Spleen (tissue), 11 donors: ENCODE measurements around the gene RBMS3. TPM values are rescaled to one million over a fixed set of nuclear protein-coding genes. Genes with fewer than 3 reads are reported as not detected.

Experiments
- DNase-seq: peaks from one replicate; pipeline ENCODE4 v3.0.0-alpha.2; 2020
- H3K27ac ChIP-seq, 8 donors: fragments of 200-600 bp; sonication (generic) in 7 of 8; 1 replicate in 4 of 8; 2 replicates in 4 of 8; pipeline versions ENCODE4 v1.5.0 to v1.8.0; 2016 to 2021; ENCODE audit warnings: inconsistent platforms in 4 of 8, mild to moderate bottlenecking in 4 of 8, moderate library complexity in 1 of 8
- H3K27me3 ChIP-seq, 7 donors: fragments of 200-600 bp; sonication (generic) in 6 of 7; replicated peaks in 1 of 7; 1 replicate in 4 of 7; 2 replicates in 3 of 7; pipeline versions ENCODE4 v1.5.0 to v1.8.0; 2016 to 2021; ENCODE audit warnings: inconsistent platforms in 3 of 7, mild to moderate bottlenecking in 1 of 7
- H3K36me3 ChIP-seq, 6 donors: fragments of 200-600 bp; sonication (generic) in 5 of 6; 1 replicate in 4 of 6; 2 replicates in 2 of 6; pipeline versions ENCODE4 v1.5.0 to v1.8.0; 2016 to 2021; ENCODE audit warnings: inconsistent platforms in 2 of 6
- H3K4me1 ChIP-seq, 6 donors: fragments of 200-600 bp; sonication (generic) in 5 of 6; 1 replicate in 3 of 6; 2 replicates in 3 of 6; pipeline versions ENCODE4 v1.5.0 to v1.8.0; 2016 to 2021; ENCODE audit warnings: inconsistent platforms in 3 of 6
- H3K4me3 ChIP-seq, 8 donors: fragments of 200-600 bp; sonication (generic) in 7 of 8; 1 replicate in 4 of 8; 2 replicates in 4 of 8; pipeline versions ENCODE4 v1.5.0 to v1.8.0; 2016 to 2021; ENCODE audit warnings: inconsistent platforms in 4 of 8, mild to moderate bottlenecking in 4 of 8, moderate library complexity in 2 of 8
- H3K9me3 ChIP-seq, 8 donors: fragments of 200-600 bp; sonication (generic) in 7 of 8; 1 replicate in 4 of 8; 2 replicates in 4 of 8; pipeline versions ENCODE4 v1.5.0 to v1.8.0; 2016 to 2021; ENCODE audit warnings: inconsistent platforms in 4 of 8
- POLR2A ChIP-seq, 3 donors: fragments of 450-650 bp; IDR thresholded peaks; one replicate each; pipeline ENCODE4 v1.5.1; 2017; ENCODE audit warnings: antibody characterized with exemption in 3 of 3, mild to moderate bottlenecking in 1 of 3
- POLR2AphosphoS5 ChIP-seq, 3 donors: sonication (generic); formaldehyde crosslinking; IDR thresholded peaks; one replicate each; pipeline ENCODE4 v1.5.1; 2017; ENCODE audit warnings: antibody characterized with exemption in 3 of 3
- WGBS, 5 donors: extraction: QIAGEN DNeasy Blood & Tissue Kit in 3 of 5; methylation state at CpG; one replicate each; pipeline versions ENCODE4 v1.1.5 to v1.1.7; 2013 to 2018; 5-methylcytosine and 5-hydroxymethylcytosine counted together
- intact Hi-C: fragments of 100-400 bp; cut with DNase I; formaldehyde crosslinking; loops from one replicate; pipeline ENCODE4 v1.15.0; 2023; ENCODE audit warnings: low total_unique reads
- polyA plus RNA-seq, 3 donors: library from polyadenylated mRNA; stranded (reverse); fragments of 200-250 nt; gene quantifications; one replicate each; pipeline ENCODE4 v1.2.1, GENCODE V29; 2013
- total RNA-seq, 7 donors: library from RNA; depleted of rRNA in 3 of 7; stranded (reverse); fragments of >200 nt in 3 of 7; fragmentation: NEBNext Ultra II Directional in 4 of 7; extraction: Animal tissue kit (Norgen Biotek cat#: 25700) in 4 of 7; gene quantifications; one replicate each; pipeline versions ENCODE4 v1.1.0 to v1.2.1, GENCODE V29; 2016 to 2021
- TF ChIP-seq, protein P1 (sequence below), 11 experiments: fragments of 200-600 bp in 7 of 11; fragments of 450-650 bp in 4 of 11; sonication (generic) in 4 of 11; IDR thresholded peaks in 8 of 11; conservative IDR thresholded peaks in 3 of 11; 1 replicate in 7 of 11; 2 replicates in 4 of 11; pipeline versions ENCODE4 v1.4.0 to v1.8.0; 2016 to 2021; ENCODE audit warnings: antibody characterized with exemption in 11 of 11, inconsistent platforms in 4 of 11, mild to moderate bottlenecking in 1 of 11
- donor health status: healthy with polysubstance abuse.
- donor health status: DM: no; HTN: no; CAD: no; lungs with moderate emphysema.
- donor health status: DM: no; HTN: no; CAD: no.
- donor health status: Bipolar disorder and iron deficiency.
- donor health status: healthy.
- donor health status: DM: no; HTN: no; CAD: no.
- donor health status: DM: yes; HTN: yes; CAD: no.

RBMS3 gene
- total and polyA plus RNA-seq, 10 donors, result 2.6 to 81.9 (median 52.5) TPM

- Histone ChIP-seq H3K4me3 (no peak overlapping the region), H3K36me3 (no peaks in the 10 kb centered on the region)
- intact Hi-C loops, result no loop called here
These were observed 127.8 kb downstream of the RBMS3 start for GRCh38 chr3:29408676-29409075.

DNA sequence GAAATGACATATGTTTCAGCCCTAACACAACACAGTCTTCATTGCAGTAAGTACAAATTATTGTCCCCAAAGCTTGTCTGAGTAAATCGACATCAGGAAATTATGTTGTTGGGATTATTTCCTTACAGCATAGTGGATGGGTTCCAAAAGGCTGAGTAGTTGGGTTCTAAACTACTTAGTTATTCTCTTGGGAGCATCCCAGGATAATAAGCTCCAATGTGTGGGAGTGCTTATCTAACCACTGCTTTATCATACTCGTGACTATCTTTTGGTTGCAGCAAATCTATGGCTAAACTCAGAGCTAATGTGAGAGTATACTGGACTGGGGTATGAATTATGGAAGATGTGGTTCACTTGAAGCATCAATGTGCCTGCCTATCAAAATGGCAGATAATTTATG, 128.5 kb downstream of the RBMS3 start:
- no peak for TF ChIP-seq POLR2AphosphoS5 (IDR thresholded peaks at IDR 0.05)
- TF ChIP-seq, protein P1, sequence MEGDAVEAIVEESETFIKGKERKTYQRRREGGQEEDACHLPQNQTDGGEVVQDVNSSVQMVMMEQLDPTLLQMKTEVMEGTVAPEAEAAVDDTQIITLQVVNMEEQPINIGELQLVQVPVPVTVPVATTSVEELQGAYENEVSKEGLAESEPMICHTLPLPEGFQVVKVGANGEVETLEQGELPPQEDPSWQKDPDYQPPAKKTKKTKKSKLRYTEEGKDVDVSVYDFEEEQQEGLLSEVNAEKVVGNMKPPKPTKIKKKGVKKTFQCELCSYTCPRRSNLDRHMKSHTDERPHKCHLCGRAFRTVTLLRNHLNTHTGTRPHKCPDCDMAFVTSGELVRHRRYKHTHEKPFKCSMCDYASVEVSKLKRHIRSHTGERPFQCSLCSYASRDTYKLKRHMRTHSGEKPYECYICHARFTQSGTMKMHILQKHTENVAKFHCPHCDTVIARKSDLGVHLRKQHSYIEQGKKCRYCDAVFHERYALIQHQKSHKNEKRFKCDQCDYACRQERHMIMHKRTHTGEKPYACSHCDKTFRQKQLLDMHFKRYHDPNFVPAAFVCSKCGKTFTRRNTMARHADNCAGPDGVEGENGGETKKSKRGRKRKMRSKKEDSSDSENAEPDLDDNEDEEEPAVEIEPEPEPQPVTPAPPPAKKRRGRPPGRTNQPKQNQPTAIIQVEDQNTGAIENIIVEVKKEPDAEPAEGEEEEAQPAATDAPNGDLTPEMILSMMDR (IDR thresholded peaks at IDR 0.05 in 8 of 11, conservative IDR thresholded peaks at IDR 0.05 in 3 of 11), result no peak
- no peak for TF ChIP-seq POLR2A (IDR thresholded peaks at IDR 0.05)
- Histone ChIP-seq H3K27ac (no peak overlapping the region), H3K4me3 (no peak overlapping the region), H3K36me3 (no peaks in the 10 kb centered on the region), H3K9me3 (no peaks in the 10 kb centered on the region), H3K4me1 (peaks cover 0 to 22% (median 4%) of the 10 kb centered on the region in 6 donors), H3K27me3 (no peaks in the 10 kb centered on the region)
- no peak for DNase-seq
- intact Hi-C loops, result no loop called here
- 65 to 84% (median 81%) methylated on average over 2 of the region's 2 CpGs for WGBS, 5 donors

More at GRCh38 chr3:29408676-29409075, 127.8 kb downstream of the RBMS3 start:
- Histone ChIP-seq H3K27ac (no peak overlapping the region), H3K4me1 (peaks cover 0 to 16% (median 2%) of the 10 kb centered on the region in 6 donors), H3K9me3 (no peaks in the 10 kb centered on the region), H3K27me3 (no peaks in the 10 kb centered on the region)
- WGBS, 5 donors, result 84 to 95% (median 88%) methylated on average over 3 of the region's 3 CpGs
- TF ChIP-seq, protein P1 (IDR thresholded peaks at IDR 0.05 in 8 of 11, conservative IDR thresholded peaks at IDR 0.05 in 3 of 11), result no peak
- TF ChIP-seq POLR2AphosphoS5 (IDR thresholded peaks at IDR 0.05) (no peak), POLR2A (IDR thresholded peaks at IDR 0.05) (no peak)
- no peak for DNase-seq

DNA sequence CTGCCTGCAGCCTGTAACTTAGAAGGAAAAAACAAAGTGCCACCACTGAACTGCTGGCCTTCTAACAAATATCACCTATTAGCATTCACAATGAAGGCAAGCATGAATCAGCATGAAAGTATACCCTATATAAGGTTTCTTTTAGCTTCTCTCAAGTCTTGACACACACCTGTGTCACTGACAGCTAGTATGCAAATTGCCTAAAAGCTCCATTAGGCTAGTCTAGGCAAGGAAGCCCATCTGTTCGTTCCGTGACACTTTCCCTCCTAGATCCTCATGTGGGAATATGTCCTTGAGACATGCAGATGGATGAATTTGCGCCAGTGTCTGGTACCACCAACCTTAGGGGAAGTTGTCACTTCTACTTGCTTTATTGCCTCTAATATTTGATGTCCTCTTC, 129.3 kb downstream of the RBMS3 start:
- Histone ChIP-seq H3K4me3 (no peak overlapping the region), H3K27ac (no peak overlapping the region), H3K9me3 (no peaks in the 10 kb centered on the region), H3K27me3 (no peaks in the 10 kb centered on the region), H3K4me1 (peaks cover 0 to 22% (median 4%) of the 10 kb centered on the region in 6 donors), H3K36me3 (no peaks in the 10 kb centered on the region)
- no peak for DNase-seq
- 66 to 82% (median 71%) methylated on average over 3 of the region's 3 CpGs for WGBS, 5 donors
- intact Hi-C loops, result no loop called here
- TF ChIP-seq POLR2AphosphoS5 (IDR thresholded peaks at IDR 0.05) (no peak), POLR2A (IDR thresholded peaks at IDR 0.05) (no peak)
- TF ChIP-seq, protein P1 (IDR thresholded peaks at IDR 0.05 in 8 of 11, conservative IDR thresholded peaks at IDR 0.05 in 3 of 11), result no peak

GRCh38 chr3:29410660-29411405, 130.0 kb downstream of the RBMS3 start:
- TF ChIP-seq POLR2A (IDR thresholded peaks at IDR 0.05), result no peak
- TF ChIP-seq POLR2AphosphoS5 (IDR thresholded peaks at IDR 0.05), result no peak
- TF ChIP-seq, protein P1 (IDR thresholded peaks at IDR 0.05 in 8 of 11, conservative IDR thresholded peaks at IDR 0.05 in 3 of 11), result no peak
- Histone ChIP-seq H3K27me3 (no peaks in the 10 kb centered on the region), H3K4me1 (peaks cover 0 to 22% (median 4%) of the 10 kb centered on the region in 6 donors), H3K9me3 (no peaks in the 10 kb centered on the region), H3K36me3 (no peaks in the 10 kb centered on the region), H3K4me3 (no peak overlapping the region), H3K27ac (no peak overlapping the region)
- WGBS, 5 donors, result 50 to 74% (median 62%) methylated on average over 3 of the region's 3 CpGs
- DNase-seq, result no peak
- intact Hi-C loops, result no loop called here
